ENCODE data around the gene STYXL2.

Gene STYXL2

DNA sequence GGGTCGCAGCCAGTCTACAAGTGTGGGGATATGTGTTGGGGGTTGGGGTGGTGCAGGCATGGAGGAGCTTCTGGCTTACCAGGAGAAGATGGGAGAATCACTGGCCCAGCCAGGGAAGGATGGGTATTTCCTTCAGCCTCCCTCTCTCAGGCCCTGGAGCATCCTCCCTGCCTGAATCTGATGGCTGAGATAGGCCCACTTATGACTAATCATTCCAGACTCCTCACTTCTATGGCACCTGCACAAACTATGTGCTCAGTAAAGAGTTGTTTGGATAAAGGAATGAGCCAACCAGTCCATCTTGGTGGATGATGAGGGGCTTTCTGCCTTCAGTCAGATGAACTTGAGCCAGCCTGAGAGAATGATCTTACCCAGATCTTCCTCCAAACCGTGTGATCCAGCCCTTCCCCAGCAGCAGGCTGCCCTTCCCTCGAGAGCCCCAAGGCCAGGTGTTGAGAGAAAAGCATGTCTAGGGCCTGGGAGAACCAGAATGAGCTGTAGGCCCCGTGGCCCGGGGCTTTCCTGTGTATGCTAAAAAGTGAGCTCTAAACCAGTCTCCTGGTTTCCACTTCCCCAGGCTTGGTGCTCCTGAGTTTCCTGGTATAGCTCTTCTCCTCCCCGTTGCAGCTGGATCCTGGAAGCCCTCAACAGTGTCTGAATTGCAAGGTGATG lies 5.0 kb upstream of the STYXL2 start:
- H3K27ac ChIP-seq: no peak overlapping the region
- TF ChIP-seq, protein P1, sequence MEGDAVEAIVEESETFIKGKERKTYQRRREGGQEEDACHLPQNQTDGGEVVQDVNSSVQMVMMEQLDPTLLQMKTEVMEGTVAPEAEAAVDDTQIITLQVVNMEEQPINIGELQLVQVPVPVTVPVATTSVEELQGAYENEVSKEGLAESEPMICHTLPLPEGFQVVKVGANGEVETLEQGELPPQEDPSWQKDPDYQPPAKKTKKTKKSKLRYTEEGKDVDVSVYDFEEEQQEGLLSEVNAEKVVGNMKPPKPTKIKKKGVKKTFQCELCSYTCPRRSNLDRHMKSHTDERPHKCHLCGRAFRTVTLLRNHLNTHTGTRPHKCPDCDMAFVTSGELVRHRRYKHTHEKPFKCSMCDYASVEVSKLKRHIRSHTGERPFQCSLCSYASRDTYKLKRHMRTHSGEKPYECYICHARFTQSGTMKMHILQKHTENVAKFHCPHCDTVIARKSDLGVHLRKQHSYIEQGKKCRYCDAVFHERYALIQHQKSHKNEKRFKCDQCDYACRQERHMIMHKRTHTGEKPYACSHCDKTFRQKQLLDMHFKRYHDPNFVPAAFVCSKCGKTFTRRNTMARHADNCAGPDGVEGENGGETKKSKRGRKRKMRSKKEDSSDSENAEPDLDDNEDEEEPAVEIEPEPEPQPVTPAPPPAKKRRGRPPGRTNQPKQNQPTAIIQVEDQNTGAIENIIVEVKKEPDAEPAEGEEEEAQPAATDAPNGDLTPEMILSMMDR (IDR thresholded peaks at IDR 0.05): no peak
- no peak for TF ChIP-seq ZFX (IDR thresholded peaks at IDR 0.05; ENCODE audit: borderline replicate concordance)

GRCh38 chr1:167089939-167090313 lies 3.9 kb upstream of the STYXL2 start:
- TF ChIP-seq, protein P1 (IDR thresholded peaks at IDR 0.05): no peak
- no peak for TF ChIP-seq ZFX (IDR thresholded peaks at IDR 0.05; ENCODE audit: borderline replicate concordance)
- no peak overlapping the region for H3K27ac ChIP-seq

GRCh38 chr1:167090314-167090942 lies 3.4 kb upstream of the STYXL2 start, which contains the start of gene GPA33:
TSS of gene GPA33 (minus strand) at chr1:167090377. CDS start at chr1:167090287, 90 bp downstream.
- no peak for TF ChIP-seq ZFX (IDR thresholded peaks at IDR 0.05; ENCODE audit: borderline replicate concordance)
- TF ChIP-seq, protein P1 (IDR thresholded peaks at IDR 0.05): no peak
- no peak within 1 kb of the TSS for H3K27ac ChIP-seq

DNA sequence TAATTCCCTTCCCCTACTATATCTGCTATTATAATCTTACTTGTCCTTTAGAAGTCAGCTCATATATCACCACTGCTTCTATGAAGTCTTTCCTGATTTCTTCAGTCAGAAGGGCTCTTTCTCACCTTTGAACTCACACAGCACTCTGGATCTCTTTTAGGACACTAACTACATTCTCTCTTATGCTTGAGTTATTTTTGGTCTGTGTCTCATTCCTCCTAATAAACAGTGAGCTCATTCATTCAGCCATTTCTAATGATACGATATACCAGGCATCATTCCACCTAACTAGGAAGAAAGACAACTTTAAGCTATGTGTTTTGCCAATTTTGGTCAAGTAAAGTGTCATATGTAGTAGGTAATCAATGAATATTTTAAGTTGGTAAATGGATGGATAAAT lies 1.2 kb upstream of the STYXL2 start:
- no peak for TF ChIP-seq ZFX (IDR thresholded peaks at IDR 0.05; ENCODE audit: borderline replicate concordance)
- TF ChIP-seq, protein P1 (IDR thresholded peaks at IDR 0.05): no peak

GRCh38 chr1:167094690-167095089 lies 815 bp downstream of the STYXL2 start:
- TF ChIP-seq ZFX (IDR thresholded peaks at IDR 0.05; ENCODE audit: borderline replicate concordance): no peak
- TF ChIP-seq, protein P1 (IDR thresholded peaks at IDR 0.05): no peak
- H3K27ac ChIP-seq: no peak overlapping the region

More for the DNA sequence above, 1.2 kb upstream of the STYXL2 start:
- H3K27ac ChIP-seq: no peak overlapping the region

- TF ChIP-seq ZFX (IDR thresholded peaks at IDR 0.05; ENCODE audit: borderline replicate concordance): no peak
- TF ChIP-seq, protein P1 (IDR thresholded peaks at IDR 0.05): no peak
- H3K27ac ChIP-seq: no peak overlapping the region
Measured at GRCh38 chr1:167095368-167095767, 1.5 kb downstream of the STYXL2 start.

- H3K27ac ChIP-seq: no peak overlapping the region
- TF ChIP-seq, protein P1 (IDR thresholded peaks at IDR 0.05): no peak
- TF ChIP-seq ZFX (IDR thresholded peaks at IDR 0.05; ENCODE audit: borderline replicate concordance): no peak
Measured at GRCh38 chr1:167099851-167100250, 6.0 kb downstream of the STYXL2 start.
